IMR-90 (cell line): ENCODE data around the gene PINK1. TPM values are rescaled to one million over a fixed set of nuclear protein-coding genes. Genes with fewer than 3 reads are reported as not detected.
A peak's percentile ranks its signal among the peaks of the same experiment; 100 is the strongest.

Experiments used
- ATAC-seq: fragments of 200-7000 bp; cut with Tn5 transposase; 2 replicates; pipeline ENCODE4 v1.9.1; 2020; ENCODE audit warnings: low read depth, mild to moderate bottlenecking, moderate library complexity
- BruUV-seq: library from RNA; stranded (reverse); fragments of 400-500 nt; replicated peaks from 2 replicates; lab custom pipeline; 2021; lab: Mats Ljungman, UMichigan
- CTCF ChIA-PET: fragments of 300-600 bp; formaldehyde crosslinking; extraction: SDS; loops from one replicate; lab custom pipeline; 2021; ENCODE audit warnings: antibody characterized with exemption; lab: Yijun Ruan, JAX
- POLR2A ChIA-PET: fragments of 300-600 bp; sonication (Branson Sonifier 250); formaldehyde crosslinking; loops from one replicate; lab custom pipeline; 2022; ENCODE audit warnings: antibody characterized with exemption; ENCODE audit not compliant: unreplicated experiment; lab: Charles Lee
- DNase-seq: peaks from one replicate; pipeline ENCODE4 v3.0.0; 2013
- H2AFZ ChIP-seq: replicated peaks from 2 replicates; pipeline ENCODE3; 2013; ENCODE audit warnings: low read length, mild to moderate bottlenecking; ENCODE audit not compliant: poor library complexity
- H2AK5ac ChIP-seq: 2 replicates; pipeline ENCODE4 v1.6.1; 2013; ENCODE audit warnings: low read depth, low read length, inconsistent platforms
- H2AK9ac ChIP-seq: replicated peaks from 2 replicates; pipeline ENCODE3; 2013; ENCODE audit warnings: mild to moderate bottlenecking, low read depth, low read length, moderate library complexity; ENCODE audit not compliant: poor library complexity
- H2BK120ac ChIP-seq: 2 replicates; pipeline ENCODE4 v1.6.1; 2013; ENCODE audit warnings: low read depth, low read length, inconsistent platforms
- H2BK15ac ChIP-seq: 3 replicates; pipeline ENCODE4 v1.6.1; 2013; ENCODE audit warnings: low read depth, low read length, inconsistent platforms
- H2BK20ac ChIP-seq: 2 replicates; pipeline ENCODE4 v1.6.1; 2013; ENCODE audit warnings: low read depth, mild to moderate bottlenecking, inconsistent platforms, low read length, moderate library complexity
- H2BK5ac ChIP-seq: 2 replicates; pipeline ENCODE4 v1.6.1; 2013; ENCODE audit warnings: mild to moderate bottlenecking, low read depth, low read length, inconsistent platforms; ENCODE audit not compliant: poor library complexity, severe bottlenecking
- H3K14ac ChIP-seq: replicated peaks from 2 replicates; pipeline ENCODE4 v1.6.1; 2013; ENCODE audit warnings: low read depth, low read length, inconsistent platforms
- H3K18ac ChIP-seq: 2 replicates; pipeline ENCODE4 v1.6.1; 2013; ENCODE audit warnings: low read depth, low read length, control low read depth
- H3K23ac ChIP-seq: 2 replicates; pipeline ENCODE4 v1.6.1; 2013; ENCODE audit warnings: low read depth, low read length, inconsistent platforms
- H3K27ac ChIP-seq: 2 replicates; pipeline ENCODE4 v1.5.1; 2013; ENCODE audit warnings: mild to moderate bottlenecking, control low read depth, low read length; ENCODE audit not compliant: insufficient read depth
- H3K27me3 ChIP-seq: 2 replicates; pipeline ENCODE4 v1.6.1; 2013; ENCODE audit warnings: low read length; ENCODE audit not compliant: control insufficient read depth, insufficient read depth
- H3K36me3 ChIP-seq: 2 replicates; pipeline ENCODE4 v1.6.1; 2013; ENCODE audit warnings: low read length, mixed read lengths; ENCODE audit not compliant: control insufficient read depth, insufficient read depth
- H3K4ac ChIP-seq: 2 replicates; pipeline ENCODE4 v1.6.1; 2013; ENCODE audit warnings: low read depth, low read length, inconsistent platforms
- H3K4me1 ChIP-seq: 2 replicates; pipeline ENCODE4 v1.6.1; 2013; ENCODE audit warnings: low read length, mixed read lengths; ENCODE audit not compliant: control insufficient read depth, insufficient read depth
- H3K4me2 ChIP-seq: 2 replicates; pipeline ENCODE4 v1.6.1; 2013; ENCODE audit warnings: low read depth, mild to moderate bottlenecking, control low read depth, low read length, moderate library complexity
- H3K4me3 ChIP-seq: 2 replicates; pipeline ENCODE4 v1.5.1; 2013; ENCODE audit warnings: low read depth, mild to moderate bottlenecking, control low read depth, low read length, moderate library complexity; ENCODE audit not compliant: insufficient read depth
- H3K56ac ChIP-seq: 2 replicates; pipeline ENCODE4 v1.6.1; 2013; ENCODE audit warnings: low read length, inconsistent platforms; ENCODE audit not compliant: insufficient read depth; ENCODE audit errors: extremely low read depth
- H3K79me1 ChIP-seq, 2 experiments: 2 replicates each; pipeline ENCODE4 v1.6.1; 2013; ENCODE audit warnings: low read length in 2 of 2, inconsistent platforms in 1 of 2, low read depth in 1 of 2
- H3K9ac ChIP-seq: 2 replicates; pipeline ENCODE4 v1.6.1; 2013; ENCODE audit warnings: low read depth, low read length, control low read depth
- H3K9me1 ChIP-seq: 2 replicates; pipeline ENCODE4 v1.6.1; 2013; ENCODE audit warnings: low read length, inconsistent platforms; ENCODE audit not compliant: insufficient read depth
- H3K9me3 ChIP-seq: 2 replicates; pipeline ENCODE4 v1.6.1; 2013; ENCODE audit warnings: low read length; ENCODE audit not compliant: control insufficient read depth, insufficient read depth
- H4K20me1 ChIP-seq: 2 replicates; pipeline ENCODE4 v1.6.1; 2013; ENCODE audit warnings: low read length, inconsistent platforms; ENCODE audit not compliant: insufficient read depth
- H4K5ac ChIP-seq: 2 replicates; pipeline ENCODE4 v1.6.1; 2013; ENCODE audit warnings: mild to moderate bottlenecking, low read depth, low read length, control low read depth
- H4K8ac ChIP-seq, 2 experiments: 2 replicates each; pipeline ENCODE4 v1.6.1; 2013; ENCODE audit warnings: low read depth in 2 of 2, low read length in 2 of 2, control low read depth in 1 of 2, inconsistent platforms in 1 of 2
- H4K91ac ChIP-seq: 2 replicates; pipeline ENCODE4 v1.6.1; 2013; ENCODE audit warnings: low read depth, low read length, inconsistent platforms; ENCODE audit not compliant: insufficient read depth
- MAFK ChIP-seq: IDR thresholded peaks from 2 replicates; pipeline ENCODE4 v1.6.1; 2012; ENCODE audit warnings: low read depth, low read length, improper control_type of control experiment
- POLR2A ChIP-seq: IDR thresholded peaks from 2 replicates; pipeline ENCODE4 v1.6.1; 2012; ENCODE audit warnings: mild to moderate bottlenecking, low read depth, low read length
- WGBS, 2 experiments: methylation state at CpG; one replicate each; pipeline versions ENCODE4 v1.1.5 to v1.1.7; 2013; ENCODE audit warnings: missing lambda C conversion rate in 2 of 2; ENCODE audit not compliant: insufficient read length in 1 of 2; ENCODE audit errors: extremely low coverage in 2 of 2; 5-methylcytosine and 5-hydroxymethylcytosine counted together
- dilution Hi-C: fragments of 300-500 bp; cut with HindIII; formaldehyde crosslinking; loops from one replicate; pipeline ENCODE4 v1.14.3; 2018; ENCODE audit warnings: low sequenced_read_pairs; ENCODE audit not compliant: unreplicated experiment
- in situ Hi-C: fragments of 300-500 bp; cut with MboI; formaldehyde crosslinking; loops from 3 replicates; pipeline ENCODE4 v1.14.3; 2019; ENCODE audit warnings: low sequenced_read_pairs, inconsistent platforms, mixed read lengths
- intact Hi-C: fragments of 100-400 bp; cut with micrococcal nuclease; formaldehyde crosslinking; loops from 2 replicates; pipeline ENCODE4 v1.10.0; 2022
- polyA plus RNA-seq, 3 experiments: library from polyadenylated mRNA; depleted of rRNA; stranded (reverse); fragments of >200 nt; gene quantifications; 2 replicates each; pipeline ENCODE4 v1.2.3, GENCODE V29; 2012; ENCODE audit warnings: low replicate concordance in 1 of 3
- total RNA-seq: library from RNA; depleted of rRNA; stranded (reverse); fragments of >200 nt; gene quantifications from 2 replicates; pipeline ENCODE4 v1.2.3, GENCODE V29; 2012

PINK1 gene
- total and polyA plus RNA-seq, 2 of the 4 experiments (the other 2 are of a cell fraction), result 52.9 to 55.2 TPM

DNA sequence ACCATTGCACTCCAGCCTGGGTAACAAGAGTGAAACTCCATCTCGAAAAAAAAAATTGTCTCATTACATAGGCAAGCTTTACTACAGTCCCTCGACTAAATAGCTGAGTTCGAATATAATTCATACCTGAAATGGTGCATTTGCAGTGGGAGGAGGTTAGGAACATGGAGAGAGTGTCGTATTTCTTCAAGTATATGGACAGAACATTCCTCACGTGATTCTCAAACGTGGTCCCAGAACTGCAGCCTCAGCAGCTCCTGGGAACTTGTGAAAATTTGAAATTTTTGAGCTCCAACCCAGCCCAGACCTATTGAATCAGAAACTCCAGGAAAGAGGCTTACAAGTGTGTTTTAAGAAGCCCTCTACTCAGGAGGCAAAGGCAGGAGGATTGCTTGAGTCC lies 37.2 kb upstream of the PINK1 start:
- ChIA-PET CTCF (interaction anchor here (1.3 to 1.4 kb wide), 2 partner anchors 37 to 38 kb away, joined by 3 to 4 read pairs; partner anchors contain the start of gene PINK1), POLR2A (interaction anchor here (0.6 kb wide), 2 partner anchors 115 to 1348 kb away, joined by 3 read pairs; no protein-coding TSS in a partner anchor)
- no peak overlapping the region for H2AK5ac ChIP-seq
- peaks cover 2% of the 10 kb centered on the region; the same call in 1 of the 2 replicates for H3K4me1 ChIP-seq
- H3K79me1 ChIP-seq, result no peaks in the 10 kb centered on the region
- BruUV-seq, result no TSS peak
- DNase-seq, result no peak
- H3K18ac ChIP-seq, result no peak overlapping the region
- H3K36me3 ChIP-seq, result no peaks in the 10 kb centered on the region
- intact Hi-C loops, result no loop called here
- no peak overlapping the region for H2BK120ac ChIP-seq
- no peak overlapping the region for H3K23ac ChIP-seq
- H2AK9ac ChIP-seq, result no peak overlapping the region
- in situ Hi-C loops, result no loop called here
- H4K20me1 ChIP-seq, result no peaks in the 10 kb centered on the region
- no peak overlapping the region for H2BK5ac ChIP-seq
- H3K9me3 ChIP-seq, result no peaks in the 10 kb centered on the region
- H2AFZ ChIP-seq, result no peak overlapping the region
- TF ChIP-seq POLR2A, result no peak
- peak; percentile 29; the same call in 1 of the 2 replicates for TF ChIP-seq MAFK
- peaks cover 6% of the 10 kb centered on the region; the same call in 1 of the 2 replicates for H3K9me1 ChIP-seq
- peaks cover 8% of the 10 kb centered on the region; the same call in 1 of the 2 replicates for H3K27me3 ChIP-seq
- H3K14ac ChIP-seq, result no peak overlapping the region
- H4K91ac ChIP-seq, result no peak overlapping the region
- no peak overlapping the region for H3K56ac ChIP-seq
- dilution Hi-C loops, result no loop called here
- no peak overlapping the region for H3K27ac ChIP-seq
- no peak overlapping the region for H4K8ac ChIP-seq
- ATAC-seq, result no peak
- 38% methylated on average over 3 of the region's 6 CpGs; no CpG with 5 or more reads in 1 of the 2 experiments for WGBS, 2 experiments
- no peak overlapping the region for H3K9ac ChIP-seq
- no peak overlapping the region for H3K4me3 ChIP-seq
- H2BK15ac ChIP-seq, result no peak overlapping the region
- no peak overlapping the region for H2BK20ac ChIP-seq
- no peak overlapping the region for H3K4me2 ChIP-seq
- H4K5ac ChIP-seq, result no peak overlapping the region
- 0 out of 2 replicates have a peak overlapping the region, but pooled peaks have one; percentile 11 for H3K4ac ChIP-seq
